A673 (cell line): ENCODE measurements around the gene CNOT6L. TPM values are rescaled to one million over a fixed set of nuclear protein-coding genes. Genes with fewer than 3 reads are reported as not detected.

ENCODE experiments used
- BruUV-seq: library from RNA; stranded (reverse); fragments of 400-500 nt; replicated peaks from 2 replicates; lab custom pipeline; 2021; lab: Mats Ljungman, UMichigan
- CTCF ChIA-PET: fragments of 300-600 bp; sonication (Branson Sonifier 250); formaldehyde crosslinking; loops from one replicate; lab custom pipeline; 2022; ENCODE audit warnings: antibody characterized with exemption; lab: Charles Lee
- POLR2A ChIA-PET: fragments of 300-600 bp; sonication (Branson Sonifier 250); formaldehyde crosslinking; loops from one replicate; lab custom pipeline; 2022; ENCODE audit warnings: antibody characterized with exemption; ENCODE audit not compliant: low non-redundant PET; lab: Charles Lee
- DNase-seq: peaks from one replicate; pipeline ENCODE4 v3.0.0-alpha.2; 2015; ENCODE audit warnings: low spot score
- H3K27ac ChIP-seq: fragments of 200-600 bp; sonication (generic); 2 replicates; pipeline ENCODE4 v1.5.1; 2016; ENCODE audit warnings: mixed run types, low read depth, mild to moderate bottlenecking, mixed read lengths, antibody characterized with exemption, low read length; ENCODE audit not compliant: poor library complexity, severe bottlenecking
- H3K27me3 ChIP-seq: fragments of 200-600 bp; sonication (generic); replicated peaks from 2 replicates; pipeline ENCODE4 v1.6.1; 2017; ENCODE audit warnings: mixed run types, low read depth, mild to moderate bottlenecking, mixed read lengths, antibody characterized with exemption, low read length; ENCODE audit not compliant: insufficient read depth, poor library complexity
- H3K36me3 ChIP-seq: fragments of 200-600 bp; sonication (generic); 2 replicates; pipeline ENCODE4 v1.6.1; 2016; ENCODE audit warnings: mixed run types, mild to moderate bottlenecking, mixed read lengths, antibody characterized with exemption, low read length; ENCODE audit not compliant: insufficient read depth, poor library complexity, severe bottlenecking
- H3K4me1 ChIP-seq: fragments of 200-600 bp; sonication (generic); 2 replicates; pipeline ENCODE4 v1.6.1; 2017; ENCODE audit warnings: mixed run types, mild to moderate bottlenecking, mixed read lengths, antibody characterized with exemption, low read length; ENCODE audit not compliant: insufficient read depth, poor library complexity, severe bottlenecking
- H3K4me3 ChIP-seq: fragments of 200-600 bp; sonication (generic); 2 replicates; pipeline ENCODE4 v1.5.1; 2016; ENCODE audit warnings: low read depth, mixed run types, mild to moderate bottlenecking, mixed read lengths, low read length; ENCODE audit not compliant: poor library complexity, severe bottlenecking
- H3K9me3 ChIP-seq: fragments of 200-600 bp; sonication (generic); 2 replicates; pipeline ENCODE4 v1.6.1; 2016; ENCODE audit warnings: mixed run types, low read depth, mild to moderate bottlenecking, mixed read lengths, antibody characterized with exemption, low read length; ENCODE audit not compliant: poor library complexity, severe bottlenecking
- EZH2 ChIP-seq: fragments of 200-600 bp; sonication (generic); IDR thresholded peaks from 2 replicates; pipeline ENCODE4 v1.6.1; 2017; ENCODE audit warnings: borderline replicate concordance, low read depth, mild to moderate bottlenecking, mixed read lengths, antibody characterized with exemption, low read length; ENCODE audit not compliant: poor library complexity, severe bottlenecking
- intact Hi-C: fragments of 100-400 bp; cut with micrococcal nuclease; formaldehyde crosslinking; loops from one replicate; pipeline ENCODE4 v1.10.0; 2022; ENCODE audit not compliant: unreplicated experiment
- total RNA-seq: library from RNA; stranded (reverse); gene quantifications from 2 replicates; pipeline ENCODE4 v1.2.3, GENCODE V29; 2021
- TF ChIP-seq, protein P1 (sequence below): fragments of 300-800, 200-600 bp; sonication (generic); conservative IDR thresholded peaks from 2 replicates; pipeline ENCODE4 v1.5.1; 2017; ENCODE audit warnings: low read depth, mild to moderate bottlenecking, antibody characterized with exemption, low read length, moderate library complexity, mixed read lengths

The CNOT6L gene
- total RNA-seq, 1 experiment from 2014 or later: 13.4 TPM

DNA sequence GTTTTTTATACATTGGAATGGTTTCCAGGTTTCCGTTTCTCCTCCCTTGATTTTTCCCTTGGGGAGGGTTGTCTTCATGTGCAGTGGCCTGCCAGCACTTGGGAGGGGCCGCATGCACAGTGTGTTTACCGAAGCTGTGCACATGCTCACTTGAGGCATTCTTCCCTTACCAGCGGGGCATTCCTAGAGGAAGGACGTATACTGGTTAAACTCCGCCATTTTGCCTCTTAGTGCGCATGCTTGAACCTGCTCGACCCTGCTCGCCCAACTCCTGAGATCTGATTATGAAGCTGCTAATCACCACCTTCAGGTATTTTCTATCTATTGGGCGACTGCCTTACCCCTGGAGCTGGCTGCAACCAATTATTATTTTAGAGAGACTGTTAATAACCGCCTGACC, 137.4 kb downstream of the CNOT6L start:
- no peak overlapping the region for H3K27ac ChIP-seq
- ChIA-PET CTCF (no interaction called here), POLR2A (no interaction called here)
- H3K36me3 ChIP-seq: no peaks in the 10 kb centered on the region
- no peaks in the 10 kb centered on the region for H3K4me1 ChIP-seq
- BruUV-seq: no TSS peak
- no peak for DNase-seq
- H3K27me3 ChIP-seq: no peaks in the 10 kb centered on the region
- H3K9me3 ChIP-seq: no peaks in the 10 kb centered on the region
- no peak overlapping the region for H3K4me3 ChIP-seq
- TF ChIP-seq, protein P1, sequence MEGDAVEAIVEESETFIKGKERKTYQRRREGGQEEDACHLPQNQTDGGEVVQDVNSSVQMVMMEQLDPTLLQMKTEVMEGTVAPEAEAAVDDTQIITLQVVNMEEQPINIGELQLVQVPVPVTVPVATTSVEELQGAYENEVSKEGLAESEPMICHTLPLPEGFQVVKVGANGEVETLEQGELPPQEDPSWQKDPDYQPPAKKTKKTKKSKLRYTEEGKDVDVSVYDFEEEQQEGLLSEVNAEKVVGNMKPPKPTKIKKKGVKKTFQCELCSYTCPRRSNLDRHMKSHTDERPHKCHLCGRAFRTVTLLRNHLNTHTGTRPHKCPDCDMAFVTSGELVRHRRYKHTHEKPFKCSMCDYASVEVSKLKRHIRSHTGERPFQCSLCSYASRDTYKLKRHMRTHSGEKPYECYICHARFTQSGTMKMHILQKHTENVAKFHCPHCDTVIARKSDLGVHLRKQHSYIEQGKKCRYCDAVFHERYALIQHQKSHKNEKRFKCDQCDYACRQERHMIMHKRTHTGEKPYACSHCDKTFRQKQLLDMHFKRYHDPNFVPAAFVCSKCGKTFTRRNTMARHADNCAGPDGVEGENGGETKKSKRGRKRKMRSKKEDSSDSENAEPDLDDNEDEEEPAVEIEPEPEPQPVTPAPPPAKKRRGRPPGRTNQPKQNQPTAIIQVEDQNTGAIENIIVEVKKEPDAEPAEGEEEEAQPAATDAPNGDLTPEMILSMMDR: no peak
- TF ChIP-seq EZH2: no peak
- intact Hi-C loops: no loop called here

DNA sequence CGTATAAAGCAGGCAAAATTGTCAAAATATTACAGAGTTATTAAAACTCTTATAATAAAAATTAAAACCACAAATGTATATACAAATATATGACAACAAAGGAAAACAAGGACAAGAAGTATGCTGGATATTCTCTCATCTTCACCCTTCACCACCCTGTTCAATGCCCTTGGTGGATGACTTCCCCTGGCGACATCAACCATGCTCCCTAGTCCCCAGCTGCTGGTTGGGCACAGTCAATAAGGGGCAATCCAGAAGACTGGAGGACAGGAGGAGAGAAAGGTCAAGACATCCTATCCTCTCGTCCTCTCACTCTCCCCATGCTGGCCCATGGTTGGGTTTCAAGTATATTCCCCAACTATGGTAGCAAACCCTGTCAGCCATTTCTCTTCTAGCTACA, 142.3 kb downstream of the CNOT6L start:
- intact Hi-C loops: no loop called here
- H3K4me1 ChIP-seq: no peaks in the 10 kb centered on the region
- no peaks in the 10 kb centered on the region for H3K27me3 ChIP-seq
- no peaks in the 10 kb centered on the region for H3K36me3 ChIP-seq
- no peak for DNase-seq
- no TSS peak for BruUV-seq
- no peak for TF ChIP-seq EZH2
- TF ChIP-seq, protein P1: no peak
- H3K4me3 ChIP-seq: no peak overlapping the region
- ChIA-PET POLR2A (no interaction called here), CTCF (no interaction called here)
- no peaks in the 10 kb centered on the region for H3K9me3 ChIP-seq
- H3K27ac ChIP-seq: no peak overlapping the region

DNA sequence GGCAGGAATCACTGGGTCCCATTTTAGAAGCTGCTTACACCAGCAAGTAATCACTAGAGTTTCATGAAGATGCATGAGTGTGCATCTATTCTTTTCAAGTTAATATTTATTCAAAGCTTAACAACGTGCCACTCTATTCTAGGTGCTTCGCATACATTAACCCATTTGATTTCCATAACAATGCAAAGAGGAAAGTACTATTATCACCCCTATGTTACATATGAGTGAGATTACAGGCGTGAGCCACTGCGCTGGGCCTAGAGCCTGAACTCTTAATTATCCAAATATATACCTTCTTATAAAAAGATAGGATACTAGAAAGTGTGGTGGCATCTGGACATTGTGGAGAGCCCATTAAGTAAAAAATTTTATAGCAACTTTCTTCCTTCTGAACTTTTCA, 148.1 kb downstream of the CNOT6L start:
- Histone ChIP-seq H3K27ac (no peak overlapping the region), H3K9me3 (no peaks in the 10 kb centered on the region), H3K4me1 (no peaks in the 10 kb centered on the region), H3K36me3 (no peaks in the 10 kb centered on the region), H3K27me3 (no peaks in the 10 kb centered on the region), H3K4me3 (no peak overlapping the region)
- no peak for TF ChIP-seq EZH2
- POLR2A ChIA-PET: no interaction called here
- no peak for DNase-seq
- BruUV-seq: no TSS peak
- CTCF ChIA-PET: no interaction called here
- intact Hi-C loops: no loop called here

DNA sequence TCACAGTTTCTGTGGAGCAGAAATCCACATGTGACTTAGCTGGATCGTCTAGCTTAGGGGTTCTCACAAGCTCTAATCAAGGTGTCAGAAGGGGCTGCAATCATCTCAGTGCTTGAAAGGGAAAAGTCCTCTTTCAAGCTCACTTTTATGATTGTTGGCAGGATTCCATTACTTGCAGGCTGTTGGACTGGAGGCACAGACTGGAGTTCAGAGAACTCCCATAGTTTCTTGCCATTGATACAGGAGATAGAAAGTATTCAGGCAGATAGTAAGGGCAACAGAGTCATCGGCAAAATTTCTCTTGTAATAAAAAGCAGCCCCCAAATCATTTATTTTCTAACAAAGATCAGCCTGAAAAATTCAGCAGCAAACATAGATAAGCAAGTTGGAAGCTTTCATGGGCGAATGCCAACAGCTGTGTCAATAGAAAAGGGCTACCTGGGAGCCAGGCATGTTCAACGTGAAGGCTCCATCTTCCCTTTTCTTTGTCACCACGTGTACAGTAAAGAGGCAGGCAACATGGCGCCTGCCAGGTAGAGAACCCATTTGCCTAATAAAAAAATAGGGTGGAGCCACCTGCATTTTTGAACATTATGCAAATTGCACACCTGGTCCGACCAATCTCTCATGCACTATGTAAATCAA, 149.1 kb downstream of the CNOT6L start:
- Histone ChIP-seq H3K9me3 (no peaks in the 10 kb centered on the region), H3K36me3 (no peaks in the 10 kb centered on the region), H3K27me3 (no peaks in the 10 kb centered on the region), H3K4me1 (no peaks in the 10 kb centered on the region), H3K4me3 (no peak overlapping the region), H3K27ac (no peak overlapping the region)
- ChIA-PET CTCF (no interaction called here), POLR2A (no interaction called here)
- TF ChIP-seq EZH2: no peak
- TF ChIP-seq, protein P1: no peak
- no peak for DNase-seq
- intact Hi-C loops: no loop called here
- BruUV-seq: no TSS peak
